ENCODE results near the gene KIRREL3.

- TF ChIP-seq EZH2phosphoT487 (IDR thresholded peaks at IDR 0.05; ENCODE audit: insufficient read depth, low read depth) (no peak), EZH2 (IDR thresholded peaks at IDR 0.05; ENCODE audit: insufficient read depth, poor library complexity, severe bottlenecking) (no peak)
Measured at GRCh38 chr11:126696982-126697381, 303.6 kb downstream of the KIRREL3 start.
